HUES48 (cell line): ENCODE data around the gene PTPN3.

Experiments
- H3K27ac ChIP-seq: one replicate; pipeline ENCODE4 v1.7.0; 2013; ENCODE audit warnings: low read depth, low read length, inconsistent platforms
- H3K27me3 ChIP-seq: 2 replicates; pipeline ENCODE4 v1.6.1; 2013; ENCODE audit warnings: mild to moderate bottlenecking, low read length; ENCODE audit not compliant: control insufficient read depth, insufficient read depth
- H3K36me3 ChIP-seq: 2 replicates; pipeline ENCODE4 v1.6.1; 2013; ENCODE audit warnings: low read length; ENCODE audit not compliant: control insufficient read depth, insufficient read depth
- H3K4me1 ChIP-seq: 2 replicates; pipeline ENCODE4 v1.6.1; 2013; ENCODE audit warnings: mild to moderate bottlenecking, low read length; ENCODE audit not compliant: control insufficient read depth, insufficient read depth
- H3K4me3 ChIP-seq: 2 replicates; pipeline ENCODE4 v1.5.1; 2013; ENCODE audit warnings: mild to moderate bottlenecking, low read depth, low read length
- H3K9ac ChIP-seq: 2 replicates; pipeline ENCODE4 v1.6.1; 2013; ENCODE audit warnings: mild to moderate bottlenecking, low read depth, low read length, moderate library complexity
- H3K9me3 ChIP-seq: 2 replicates; pipeline ENCODE4 v1.6.1; 2013; ENCODE audit warnings: low read length; ENCODE audit not compliant: control insufficient read depth, insufficient read depth

The PTPN3 gene

DNA sequence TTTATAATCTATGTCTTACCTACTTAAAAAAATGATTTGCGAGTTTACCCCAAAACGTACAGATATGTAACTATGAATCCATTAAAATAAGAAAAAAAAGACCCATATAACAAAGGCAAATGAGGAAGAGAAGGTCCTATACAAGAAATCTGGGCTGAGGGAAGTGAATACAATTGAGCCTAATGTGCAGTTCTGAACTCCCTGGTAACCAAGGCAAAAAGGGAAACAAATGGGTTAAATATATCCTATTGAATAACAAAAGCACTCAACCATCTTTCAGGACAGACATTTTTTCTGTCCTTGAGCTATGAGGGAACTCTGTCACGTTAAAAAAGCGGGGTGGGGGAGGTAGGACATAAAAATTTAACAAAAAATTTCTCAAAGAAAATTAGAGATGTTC lies 78.6 kb downstream of the PTPN3 start:
- Histone ChIP-seq H3K9ac (no peak overlapping the region), H3K27me3 (no peaks in the 10 kb centered on the region), H3K27ac (no peak overlapping the region), H3K4me3 (no peak overlapping the region), H3K4me1 (peaks cover 10% of the 10 kb centered on the region; the same call in 1 of the 2 replicates), H3K36me3 (no peaks in the 10 kb centered on the region), H3K9me3 (no peaks in the 10 kb centered on the region)

- peak overlapping the region; percentile 0 for H3K27ac ChIP-seq
- peaks cover 10% of the 10 kb centered on the region; the same call in 1 of the 2 replicates for H3K4me1 ChIP-seq
- no peaks in the 10 kb centered on the region for H3K9me3 ChIP-seq
- no peaks in the 10 kb centered on the region for H3K27me3 ChIP-seq
- H3K4me3 ChIP-seq, result no peak overlapping the region
- H3K9ac ChIP-seq, result no peak overlapping the region
- no peaks in the 10 kb centered on the region for H3K36me3 ChIP-seq
Observed at GRCh38 chr9:109418827-109419226, 79.3 kb downstream of the PTPN3 start.

- Histone ChIP-seq H3K4me1 (peaks cover 10% of the 10 kb centered on the region; the same call in 1 of the 2 replicates), H3K9ac (no peak overlapping the region), H3K9me3 (no peaks in the 10 kb centered on the region), H3K36me3 (no peaks in the 10 kb centered on the region), H3K4me3 (no peak overlapping the region), H3K27me3 (no peaks in the 10 kb centered on the region), H3K27ac (no peak overlapping the region)
Observed at GRCh38 chr9:109417585-109418544, 80.2 kb downstream of the PTPN3 start.

GRCh38 chr9:109417054-109417453 lies 81.1 kb downstream of the PTPN3 start:
- peaks cover 10% of the 10 kb centered on the region; the same call in 1 of the 2 replicates for H3K4me1 ChIP-seq
- no peaks in the 10 kb centered on the region for H3K27me3 ChIP-seq
- no peak overlapping the region for H3K4me3 ChIP-seq
- no peak overlapping the region for H3K9ac ChIP-seq
- H3K27ac ChIP-seq, result no peak overlapping the region
- no peaks in the 10 kb centered on the region for H3K36me3 ChIP-seq
- no peaks in the 10 kb centered on the region for H3K9me3 ChIP-seq

- H3K27ac ChIP-seq, result no peak overlapping the region
- no peak overlapping the region for H3K4me3 ChIP-seq
- H3K36me3 ChIP-seq, result no peaks in the 10 kb centered on the region
- H3K9me3 ChIP-seq, result no peaks in the 10 kb centered on the region
- H3K4me1 ChIP-seq, result peaks cover 16% of the 10 kb centered on the region; the same call in 1 of the 2 replicates
- no peaks in the 10 kb centered on the region for H3K27me3 ChIP-seq
- H3K9ac ChIP-seq, result no peak overlapping the region
Observed at GRCh38 chr9:109416135-109416706, 81.9 kb downstream of the PTPN3 start.

- H3K4me3 ChIP-seq, result no peak overlapping the region
- no peaks in the 10 kb centered on the region for H3K9me3 ChIP-seq
- H3K9ac ChIP-seq, result no peak overlapping the region
- peaks cover 30% of the 10 kb centered on the region for H3K4me1 ChIP-seq
- H3K36me3 ChIP-seq, result no peaks in the 10 kb centered on the region
- no peaks in the 10 kb centered on the region for H3K27me3 ChIP-seq
- no peak overlapping the region for H3K27ac ChIP-seq
Observed at GRCh38 chr9:109414125-109414785, 83.9 kb downstream of the PTPN3 start.

DNA sequence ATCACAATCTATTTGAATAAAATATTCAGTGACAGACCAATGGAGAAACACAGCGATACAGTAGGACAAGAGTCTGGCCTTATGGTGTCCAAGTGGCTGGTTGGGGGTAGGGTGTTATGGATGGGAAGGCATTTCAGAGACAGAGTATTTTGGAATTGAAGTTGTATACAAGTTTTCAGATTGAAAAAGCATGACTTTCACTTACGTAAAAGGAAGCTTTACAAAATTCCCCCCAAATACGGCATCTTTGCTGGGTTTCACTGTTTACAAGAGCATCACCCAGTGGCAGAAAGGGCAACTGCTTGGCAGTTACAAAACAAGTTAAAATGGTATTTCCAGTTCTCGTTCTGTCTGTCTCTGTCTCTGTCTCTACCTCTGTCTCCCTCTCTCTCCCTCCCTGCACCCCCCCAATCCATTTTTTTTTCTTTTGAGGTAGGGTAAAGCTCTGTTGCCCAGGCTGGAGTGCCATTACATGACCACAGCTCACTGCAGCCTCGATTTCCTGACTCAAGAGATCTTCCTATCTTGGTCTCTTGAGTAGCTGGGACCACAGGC lies 86.2 kb downstream of the PTPN3 start:
- Histone ChIP-seq H3K9ac (no peak overlapping the region), H3K4me1 (peaks cover 33% of the 10 kb centered on the region), H3K4me3 (no peak overlapping the region), H3K27ac (no peak overlapping the region), H3K9me3 (no peaks in the 10 kb centered on the region), H3K36me3 (no peaks in the 10 kb centered on the region), H3K27me3 (no peaks in the 10 kb centered on the region)

GRCh38 chr9:109411069-109411761 lies 86.9 kb downstream of the PTPN3 start:
- Histone ChIP-seq H3K4me3 (no peak overlapping the region), H3K9me3 (no peaks in the 10 kb centered on the region), H3K4me1 (peaks cover 33% of the 10 kb centered on the region), H3K9ac (no peak overlapping the region), H3K27ac (no peak overlapping the region), H3K36me3 (no peaks in the 10 kb centered on the region), H3K27me3 (no peaks in the 10 kb centered on the region)

- no peaks in the 10 kb centered on the region for H3K27me3 ChIP-seq
- H3K4me3 ChIP-seq, result peak overlapping the region; percentile 14; the same call in 1 of the 2 replicates
- H3K4me1 ChIP-seq, result peaks cover 33% of the 10 kb centered on the region
- H3K27ac ChIP-seq, result peak overlapping the region; percentile 22
- 0 out of 2 replicates have a peak overlapping the region, but pooled peaks have one; percentile 8 for H3K9ac ChIP-seq
- H3K36me3 ChIP-seq, result no peaks in the 10 kb centered on the region
- H3K9me3 ChIP-seq, result no peaks in the 10 kb centered on the region
Observed at GRCh38 chr9:109409773-109410397, 88.2 kb downstream of the PTPN3 start.
